Fibroblast of skin of right quadriceps (primary cell): ENCODE data around the gene SERPINH1.
A peak's percentile ranks its signal among the peaks of the same experiment; 100 is the strongest.
"Not testable (repeated sequence)": the region's sequence is repeated elsewhere in the genome, so short reads cannot be mapped to it uniquely, and the experiment has no call there.

Source experiments
- DNase-seq: peaks from one replicate; pipeline ENCODE4 v3.0.0-alpha.2; 2013

Gene SERPINH1

GRCh38 chr11:75578977-75579376 is 16.9 kb downstream of the SERPINH1 start:
- peak; percentile 44 for DNase-seq

DNA sequence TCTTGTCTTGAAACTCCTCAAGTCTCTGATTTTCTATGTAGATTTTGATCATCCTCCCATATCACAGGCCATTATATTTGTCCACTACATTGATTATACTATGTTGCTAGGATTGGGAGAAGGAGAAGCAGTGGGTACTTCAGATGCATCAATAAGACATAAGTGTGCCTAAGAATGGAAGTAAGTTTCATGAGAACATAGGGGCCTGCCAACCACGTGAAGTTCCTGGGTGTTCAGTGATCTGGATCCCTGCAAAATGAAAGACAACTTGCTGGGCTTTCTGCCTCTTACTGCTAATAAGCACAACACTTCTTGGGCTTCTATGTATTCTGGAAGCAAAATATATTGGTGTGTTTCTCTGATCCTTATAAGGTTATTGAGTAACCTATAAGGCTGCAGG is 17.8 kb downstream of the SERPINH1 start:
- no peak for DNase-seq

DNA sequence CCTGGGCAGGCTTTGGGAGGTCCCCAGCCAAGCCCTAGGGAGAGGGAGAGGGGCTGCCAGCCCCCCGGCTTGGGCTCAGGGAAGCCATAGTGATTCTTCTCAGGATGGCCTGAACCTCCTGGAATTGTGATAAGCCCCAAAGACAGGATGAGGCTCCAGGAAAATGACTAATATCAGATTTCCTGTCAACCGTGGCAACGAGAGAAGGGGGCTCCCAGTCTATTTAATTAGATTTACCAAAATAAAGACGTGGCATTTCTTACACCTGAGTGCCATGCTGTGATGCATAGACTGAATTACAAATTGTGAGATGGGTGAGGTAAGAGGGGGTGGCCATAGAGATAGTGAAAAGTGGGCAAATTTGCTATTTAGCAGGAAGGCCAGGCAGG is 20.4 kb downstream of the SERPINH1 start:
- DNase-seq = no peak

DNA sequence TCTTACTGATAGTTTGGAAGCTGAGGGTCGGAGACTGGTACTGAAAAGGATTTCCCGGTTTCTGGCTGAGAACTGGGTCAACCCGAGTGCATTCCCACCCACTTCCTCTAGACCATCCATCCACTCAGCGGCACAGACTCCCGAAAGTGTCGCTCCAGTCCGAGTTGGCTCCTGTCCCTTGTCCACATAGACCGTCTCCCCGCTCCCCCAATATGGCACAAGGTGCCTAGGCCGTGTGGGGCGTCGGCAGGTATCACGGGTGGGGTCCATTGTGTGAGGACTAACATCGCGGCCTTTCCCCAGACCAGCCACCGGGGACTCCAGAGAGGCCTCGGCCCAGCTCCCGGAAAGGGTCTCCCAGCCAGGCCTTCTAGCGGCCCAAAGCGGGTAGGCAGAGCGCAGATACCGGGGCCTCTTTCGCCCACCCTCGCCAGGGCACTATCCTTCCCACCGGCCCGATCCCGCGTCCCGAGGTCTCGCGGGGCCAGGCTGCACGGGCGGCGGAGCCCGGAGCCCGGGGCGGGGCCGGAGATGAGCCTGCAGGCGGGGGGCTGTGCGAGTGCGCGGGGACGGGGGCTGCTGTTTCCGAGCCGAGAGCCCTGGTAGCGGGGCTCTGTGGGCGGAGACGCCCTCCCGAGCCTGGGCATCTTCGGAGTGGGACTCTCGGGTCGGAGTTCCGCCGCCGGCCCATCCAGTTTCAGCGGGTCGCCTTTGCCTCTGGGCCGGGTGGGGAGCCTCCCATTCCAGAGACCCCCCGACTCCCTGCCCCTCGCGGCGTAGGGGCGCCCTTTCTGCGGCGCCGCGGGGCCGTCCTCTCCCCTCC is 21.1 kb downstream of the SERPINH1 start:
- peak; percentile 86 for DNase-seq

DNA sequence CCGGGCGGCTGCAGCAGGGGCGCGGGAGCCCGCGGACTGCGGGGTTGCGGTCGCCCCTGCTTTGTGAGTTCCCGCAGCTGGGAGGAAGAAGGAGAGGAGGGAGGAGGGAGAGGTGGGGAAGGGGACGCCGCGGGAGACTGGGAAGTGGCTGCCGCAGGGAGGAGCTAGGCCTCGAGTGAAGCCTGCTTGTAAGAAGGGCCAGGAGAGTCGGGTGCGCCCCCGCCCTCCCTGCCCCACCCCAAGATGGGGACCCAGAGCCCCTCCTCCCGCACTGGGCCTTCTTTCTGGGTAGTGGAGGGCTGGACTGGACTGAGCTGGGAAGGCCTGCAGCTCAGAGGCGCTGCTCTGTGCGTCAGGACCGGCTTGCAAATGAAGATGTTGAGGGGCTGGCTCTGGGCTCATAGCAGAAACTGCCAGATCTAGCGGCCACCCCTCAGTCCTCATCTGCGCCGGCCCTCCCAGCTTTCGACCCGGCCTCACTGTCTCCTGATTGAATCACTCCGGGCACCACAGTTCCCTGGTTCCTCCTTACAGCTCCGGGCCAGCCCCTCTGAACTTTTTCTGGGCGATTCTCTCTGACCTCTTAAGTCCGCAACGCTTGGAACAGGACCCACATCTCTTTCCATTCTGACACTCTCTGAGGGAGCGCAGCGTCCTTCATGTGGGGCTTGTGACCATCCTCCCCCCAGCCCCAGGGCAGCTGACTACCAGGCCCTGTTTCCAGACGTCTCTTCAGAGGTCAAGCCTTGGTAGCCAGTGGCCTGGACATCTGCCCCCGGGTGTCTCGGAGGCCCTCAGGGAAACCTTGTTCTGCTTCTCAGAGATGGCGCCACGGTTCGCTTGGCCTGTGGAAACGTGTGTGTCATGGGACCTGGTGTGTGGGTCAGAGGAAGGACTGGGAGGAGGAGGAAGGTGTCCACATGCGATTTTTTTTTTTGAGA is 21.9 kb downstream of the SERPINH1 start:
- DNase-seq = peak; percentile 77

DNA sequence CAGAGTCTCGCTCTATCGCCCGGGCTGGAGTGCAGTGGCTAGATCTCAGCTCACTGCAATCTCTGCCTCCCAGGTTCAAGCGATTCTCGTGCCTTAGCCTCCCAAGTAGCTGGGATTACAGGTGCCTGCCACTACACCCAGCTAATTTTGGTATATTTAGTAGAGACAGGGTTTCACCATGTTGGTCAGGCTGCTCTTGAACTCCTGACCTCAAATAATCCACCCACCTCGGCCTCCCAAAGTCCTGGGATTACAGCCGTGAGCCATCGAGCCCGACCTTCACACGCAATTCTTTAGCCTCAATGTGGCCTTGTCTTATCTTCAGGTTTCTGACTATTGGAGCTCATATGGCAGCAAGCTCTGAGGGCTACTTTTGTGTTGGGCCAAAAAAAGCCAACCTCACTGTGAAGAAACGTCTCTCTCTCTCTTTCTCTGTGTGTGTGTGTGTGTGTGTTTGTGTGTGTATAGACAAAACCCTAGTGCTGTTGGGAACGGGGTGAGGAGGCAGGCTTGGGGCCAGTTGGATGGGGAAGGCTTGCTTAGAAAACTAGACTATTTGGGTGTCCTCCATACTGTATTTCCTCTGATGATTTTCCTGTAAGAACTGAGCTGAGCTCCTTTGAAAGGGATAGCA is 22.7 kb downstream of the SERPINH1 start:
- DNase-seq = not testable (repeated sequence)

GRCh38 chr11:75585293-75585670 is 23.2 kb downstream of the SERPINH1 start:
- no peak for DNase-seq

- no peak for DNase-seq
Measured at GRCh38 chr11:75586395-75586794, 24.3 kb downstream of the SERPINH1 start.

DNA sequence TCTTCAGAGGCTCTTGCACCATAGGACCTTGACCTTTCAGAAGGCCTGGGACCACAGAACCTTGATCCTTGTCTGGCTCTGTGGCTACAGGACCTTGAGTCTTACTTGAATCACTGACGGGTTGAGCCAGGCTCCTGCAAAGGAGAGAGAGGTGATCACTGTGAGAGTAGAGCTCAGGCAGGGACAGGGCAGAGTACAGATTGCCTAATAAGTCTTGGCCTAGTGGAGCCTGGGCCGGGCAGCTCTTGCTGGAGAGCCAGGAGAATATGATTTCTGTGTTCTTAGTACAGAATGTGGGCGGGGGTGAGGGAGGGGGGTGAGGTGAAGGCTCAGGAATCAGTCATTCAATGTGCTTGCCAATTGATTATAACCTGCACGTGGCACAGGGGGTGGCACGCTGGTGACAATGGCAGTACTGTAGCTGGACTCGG is 26.0 kb downstream of the SERPINH1 start:
- DNase-seq = no peak

DNA sequence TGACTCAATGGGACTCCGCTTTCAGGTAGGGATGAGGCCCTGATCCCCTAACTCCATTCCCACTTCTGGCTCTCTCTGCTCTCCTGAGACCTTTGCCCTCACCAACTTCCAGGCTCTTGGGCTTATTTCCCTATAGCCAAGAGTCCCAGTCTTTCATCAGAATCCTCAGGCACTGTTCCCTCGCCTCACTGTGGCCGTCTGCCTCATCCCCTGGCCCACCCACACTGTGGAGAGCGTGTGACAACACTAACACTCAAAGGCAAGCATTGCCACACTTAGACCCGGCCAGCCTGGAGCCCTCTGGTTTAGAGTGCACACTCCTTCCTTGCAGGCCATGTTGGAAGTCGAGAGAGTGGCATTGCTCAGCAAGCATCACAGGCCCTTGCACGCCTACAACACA is 27.0 kb downstream of the SERPINH1 start:
- no peak for DNase-seq

GRCh38 chr11:75589933-75590332 is 27.9 kb downstream of the SERPINH1 start:
- DNase-seq = no peak

- no peak for DNase-seq
Measured at GRCh38 chr11:75591371-75591770, 29.3 kb downstream of the SERPINH1 start.

DNA sequence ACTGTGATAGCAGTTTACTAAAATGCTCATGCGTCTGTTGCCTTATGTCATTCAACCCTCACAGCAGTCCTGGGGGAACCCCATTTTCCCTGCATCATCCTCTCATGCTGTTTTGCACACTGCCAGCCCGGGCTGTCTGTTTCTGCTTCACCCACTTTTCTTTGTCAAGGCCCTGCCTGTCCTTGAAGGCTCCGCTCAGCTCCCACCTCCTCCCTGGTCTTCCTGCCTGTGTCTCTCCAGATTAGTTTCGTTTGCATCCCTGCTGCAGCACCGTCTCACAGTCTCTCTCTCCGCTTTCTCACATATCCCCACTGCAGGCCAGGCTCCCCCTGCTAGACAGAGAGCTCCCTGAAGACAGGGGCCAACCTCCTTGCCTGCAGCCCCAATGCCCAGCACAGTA is 29.9 kb downstream of the SERPINH1 start:
- DNase-seq = no peak

DNA sequence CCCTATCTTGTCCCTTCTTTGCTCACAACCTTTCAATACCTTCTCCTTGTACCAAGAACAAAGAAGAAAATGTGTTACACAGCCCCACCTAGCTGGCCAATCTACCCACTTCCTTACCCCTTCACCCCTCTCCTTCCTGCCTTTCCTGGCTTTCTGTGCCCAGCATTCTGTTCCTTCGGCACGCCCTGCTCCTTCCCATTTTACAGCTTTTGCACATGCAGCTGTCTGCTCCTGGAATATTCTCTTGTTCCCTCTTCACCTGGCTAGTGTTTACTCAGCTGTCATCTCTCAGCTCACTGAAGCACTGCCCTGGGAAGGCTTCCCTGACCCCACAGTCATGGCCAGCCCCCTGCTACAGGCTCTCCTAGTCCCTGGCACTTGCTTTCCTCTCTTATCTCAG is 30.7 kb downstream of the SERPINH1 start:
- no peak for DNase-seq

- DNase-seq = no peak
Measured at GRCh38 chr11:75593286-75593915, 31.3 kb downstream of the SERPINH1 start.

DNA sequence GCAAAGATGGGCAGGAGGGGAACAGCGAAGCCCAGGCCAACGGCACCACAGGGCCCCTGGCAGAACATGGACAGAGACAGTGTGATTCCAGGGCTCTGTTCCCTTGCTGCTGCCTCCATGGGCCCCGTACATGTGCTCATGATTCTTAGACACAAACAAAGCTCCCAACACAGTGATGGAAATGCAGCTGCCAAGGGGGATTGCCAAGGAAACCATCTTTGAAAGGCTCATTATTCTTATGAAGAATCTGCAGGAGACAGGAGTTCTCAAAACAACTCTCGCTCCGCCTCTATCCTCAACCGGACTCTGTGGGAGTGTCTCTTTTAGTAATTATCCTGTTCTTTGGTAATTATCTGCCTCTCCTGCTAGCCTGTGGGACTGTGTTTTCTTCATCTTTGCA is 32.2 kb downstream of the SERPINH1 start:
- no peak for DNase-seq

GRCh38 chr11:75595429-75595828 is 33.4 kb downstream of the SERPINH1 start:
- no peak for DNase-seq

DNA sequence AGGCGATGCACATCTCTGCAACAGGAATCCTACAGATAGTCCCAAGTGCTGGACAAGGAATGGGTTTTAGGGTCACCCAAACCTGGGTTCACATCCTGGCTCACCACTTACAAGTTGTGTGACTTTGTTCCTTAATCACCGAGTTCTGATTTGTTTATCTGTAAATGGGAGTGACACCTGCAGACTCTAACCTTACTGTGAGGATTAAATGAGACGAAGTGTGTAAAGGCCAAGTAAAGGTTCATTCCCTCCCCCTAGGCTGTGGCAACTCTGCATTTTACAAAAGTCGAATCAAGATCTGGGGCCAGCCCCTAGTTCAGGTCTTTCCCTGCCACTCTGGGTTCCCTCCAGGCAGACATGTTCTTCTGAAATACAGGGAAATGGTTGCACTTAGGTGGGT is 34.9 kb downstream of the SERPINH1 start:
- no peak for DNase-seq

- DNase-seq = peak; percentile 20
Measured at GRCh38 chr11:75597636-75598035, 35.6 kb downstream of the SERPINH1 start.

DNA sequence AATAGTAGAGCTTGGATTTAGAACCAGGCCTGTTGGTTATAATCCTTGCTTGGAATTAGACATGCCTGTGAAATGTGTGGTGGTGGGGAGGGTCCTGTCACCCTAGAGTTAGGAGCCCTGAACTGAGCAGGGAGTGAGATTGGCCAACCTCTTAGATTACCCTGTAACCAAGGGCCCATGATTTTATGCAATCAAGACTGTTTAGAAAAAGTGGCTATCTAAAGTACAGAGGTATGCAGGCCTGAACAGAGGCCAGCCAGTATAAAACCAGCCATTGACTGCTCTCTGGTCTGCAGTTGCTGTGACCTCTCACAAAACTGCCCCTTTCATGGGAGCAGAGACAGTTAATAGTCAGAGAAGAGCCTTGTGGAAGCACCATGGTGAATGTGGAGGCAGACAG is 36.2 kb downstream of the SERPINH1 start:
- no peak for DNase-seq

DNA sequence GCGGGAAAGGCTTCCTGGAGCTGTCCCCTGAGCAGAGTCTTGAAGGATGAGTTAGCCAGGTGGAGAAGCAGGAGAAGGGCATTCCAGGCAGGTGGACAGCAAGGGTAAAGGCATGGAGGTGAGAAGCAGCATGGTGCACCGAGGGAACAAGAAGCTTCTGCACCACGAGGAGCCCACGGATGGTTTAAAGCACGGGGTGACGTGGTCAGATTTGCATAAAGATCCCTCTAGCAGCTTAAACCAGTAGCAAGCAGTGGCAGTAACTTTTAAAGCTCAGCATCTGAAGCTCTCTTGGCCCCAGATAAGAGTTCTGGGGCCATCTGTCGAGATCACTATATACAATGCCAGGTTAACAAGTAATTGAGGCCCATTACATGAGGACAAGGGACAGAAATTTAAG is 36.8 kb downstream of the SERPINH1 start:
- DNase-seq = no peak

GRCh38 chr11:75600356-75600755 is 38.3 kb downstream of the SERPINH1 start:
- no peak for DNase-seq

GRCh38 chr11:75601494-75601893 is 39.4 kb downstream of the SERPINH1 start:
- no peak for DNase-seq
